GM10847 (cell line): ENCODE measurements around the gene EML1.

Experiments used
- POLR2A ChIP-seq: IDR thresholded peaks from 2 replicates; pipeline ENCODE4 v1.6.1; 2011; ENCODE audit not compliant: insufficient read length; ENCODE audit errors: extremely low read depth

Gene EML1

GRCh38 chr14:99753225-99754140 lies 39.7 kb upstream of the EML1 start:
- no peak for TF ChIP-seq POLR2A

GRCh38 chr14:99754141-99755067 lies 38.8 kb upstream of the EML1 start:
- TF ChIP-seq POLR2A, result no peak

GRCh38 chr14:99755068-99755405 lies 38.2 kb upstream of the EML1 start:
- TF ChIP-seq POLR2A, result no peak

- TF ChIP-seq POLR2A, result no peak
Measured at GRCh38 chr14:99755629-99756603, 37.3 kb upstream of the EML1 start.

- TF ChIP-seq POLR2A, result no peak
Measured at GRCh38 chr14:99756796-99757195, 36.4 kb upstream of the EML1 start.

DNA sequence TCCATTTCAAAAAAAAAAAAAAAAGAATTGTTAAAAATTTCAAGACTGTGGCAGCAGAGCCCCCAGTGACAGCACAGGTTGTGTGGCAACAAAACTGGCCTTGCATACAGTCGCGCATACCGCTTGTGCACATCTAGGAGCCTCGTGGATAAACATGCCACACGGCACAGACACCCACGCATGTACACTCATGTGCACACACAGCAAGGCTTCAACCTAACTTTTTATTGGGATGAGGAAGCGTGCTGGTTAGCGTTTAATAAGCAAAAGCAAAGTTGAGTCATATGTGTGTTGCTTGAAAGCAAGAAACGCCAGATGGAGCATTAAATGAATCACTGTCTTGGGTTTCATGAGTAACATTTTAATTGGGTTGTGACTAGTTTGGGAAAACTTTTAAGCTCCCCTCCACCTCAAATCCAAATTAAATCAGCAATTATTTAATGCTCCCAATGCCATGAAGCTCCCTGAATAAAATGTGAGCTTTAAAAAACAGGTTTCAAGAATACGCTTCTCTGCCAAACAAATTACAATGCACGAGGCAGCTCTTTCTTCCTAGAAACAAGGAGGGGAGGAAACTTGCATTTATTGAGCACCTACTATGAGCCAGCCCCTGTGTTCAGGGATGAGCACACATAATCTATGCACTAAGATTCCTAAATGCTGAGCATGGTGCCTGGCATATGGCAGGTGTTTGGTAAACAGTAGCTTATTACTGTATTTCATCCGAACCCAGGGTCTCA lies 35.7 kb upstream of the EML1 start:
- TF ChIP-seq POLR2A, result no peak

- no peak for TF ChIP-seq POLR2A
Measured at GRCh38 chr14:99758121-99758821, 34.9 kb upstream of the EML1 start.

- no peak for TF ChIP-seq POLR2A
Measured at GRCh38 chr14:99758872-99759545, 34.2 kb upstream of the EML1 start.

DNA sequence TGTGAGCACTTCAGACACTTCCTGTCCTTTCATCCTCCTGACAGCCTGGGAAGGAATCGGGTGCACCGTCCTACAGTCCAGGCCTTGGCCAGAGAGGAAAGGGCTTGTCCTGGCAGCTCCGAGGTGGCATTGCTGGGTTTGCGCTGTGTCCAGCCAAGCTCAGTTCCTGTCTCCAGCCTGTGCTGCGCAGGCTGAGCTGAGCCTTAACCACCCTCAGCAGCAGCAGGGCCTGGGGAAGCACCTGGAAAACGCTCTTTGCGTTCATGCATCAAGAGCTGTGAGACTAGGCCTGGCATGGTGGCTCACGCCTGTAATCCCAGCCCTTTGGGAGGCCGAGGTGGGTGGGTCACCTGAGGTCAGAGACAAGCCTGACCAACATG lies 33.7 kb upstream of the EML1 start:
- TF ChIP-seq POLR2A, result no peak

DNA sequence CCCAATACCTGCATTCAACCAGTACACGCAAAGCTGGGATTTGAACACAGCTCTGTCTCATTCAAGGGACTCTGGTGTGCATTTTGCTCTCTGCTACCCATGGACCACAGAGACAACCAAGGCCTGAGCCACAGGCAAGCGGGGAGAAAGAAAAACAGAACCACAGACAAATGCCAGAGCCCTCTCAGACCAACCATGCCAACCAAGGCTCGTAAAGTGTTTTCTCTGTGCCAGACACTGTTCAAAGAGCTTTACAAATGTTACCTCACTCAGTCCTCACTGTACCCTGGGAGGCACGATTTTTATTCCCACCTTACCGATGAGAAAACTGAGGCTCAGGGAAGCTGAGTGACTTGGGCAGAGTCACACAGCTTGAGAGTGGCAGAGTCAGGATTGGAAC lies 32.4 kb upstream of the EML1 start:
- no peak for TF ChIP-seq POLR2A

GRCh38 chr14:99763527-99764221 lies 29.5 kb upstream of the EML1 start:
- TF ChIP-seq POLR2A, result no peak

DNA sequence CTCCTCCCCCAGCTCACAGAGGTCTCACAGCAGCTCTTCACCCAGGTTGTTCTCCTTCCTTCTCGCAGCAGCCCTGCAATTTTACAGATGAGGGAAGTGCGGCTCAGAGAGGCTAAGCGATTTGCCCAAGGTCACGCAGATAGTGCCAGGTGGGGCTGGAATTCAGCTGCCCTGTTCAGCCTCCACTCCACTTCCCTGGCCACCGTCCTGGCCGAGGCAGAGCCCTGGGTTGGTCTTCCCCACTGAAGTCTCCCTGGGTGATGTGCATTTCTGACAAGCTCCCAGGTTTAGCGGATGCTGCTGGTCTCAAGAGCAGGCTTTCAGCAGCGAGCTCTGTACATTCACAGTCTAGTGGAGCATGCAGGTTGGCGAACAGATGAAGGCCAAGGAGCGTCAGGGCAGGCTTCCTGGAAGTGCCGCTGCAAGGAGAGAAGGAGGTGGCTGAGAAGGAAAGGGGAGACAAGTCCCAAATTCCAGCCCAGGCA lies 28.9 kb upstream of the EML1 start:
- no peak for TF ChIP-seq POLR2A
